GM19463 (cell line): ENCODE measurements around the gene KLK12.
"Not testable (repeated sequence)": the region's sequence is repeated elsewhere in the genome, so short reads cannot be mapped to it uniquely, and the experiment has no call there.

Source experiments
- ATAC-seq: cut with Tn5 transposase; IDR thresholded peaks from one replicate; pipeline ENCODE4 v1.9.1; 2021; ENCODE audit warnings: mild to moderate bottlenecking, moderate library complexity; ENCODE audit not compliant: unreplicated experiment

KLK12 gene

GRCh38 chr19:51016798-51017683 is 17.8 kb downstream of the KLK12 start:
- ATAC-seq: no peak

- no peak for ATAC-seq
Measured at GRCh38 chr19:51015691-51016267, 19.0 kb downstream of the KLK12 start.

- ATAC-seq: no peak
Measured at GRCh38 chr19:51014242-51014641, 20.6 kb downstream of the KLK12 start.

GRCh38 chr19:51012661-51013190 is 22.1 kb downstream of the KLK12 start:
- no peak for ATAC-seq

GRCh38 chr19:51010066-51010795 is 24.6 kb downstream of the KLK12 start:
- ATAC-seq: no peak

- ATAC-seq: no peak
Measured at GRCh38 chr19:51009061-51009891, 25.5 kb downstream of the KLK12 start.

GRCh38 chr19:51007488-51007887 is 27.3 kb downstream of the KLK12 start:
- ATAC-seq: no peak

GRCh38 chr19:51006406-51006805 is 28.4 kb downstream of the KLK12 start:
- no peak for ATAC-seq

- no peak for ATAC-seq
Measured at GRCh38 chr19:51005248-51005647, 29.6 kb downstream of the KLK12 start.

GRCh38 chr19:51003316-51003715 is 31.5 kb downstream of the KLK12 start:
- ATAC-seq: no peak

- no peak for ATAC-seq
Measured at GRCh38 chr19:51002542-51003311, 32.1 kb downstream of the KLK12 start.

GRCh38 chr19:51002089-51002532 is 32.7 kb downstream of the KLK12 start:
- no peak for ATAC-seq

GRCh38 chr19:51001515-51001914 is 33.3 kb downstream of the KLK12 start, which contains the start of gene KLK8:
Gene KLK8 (minus strand): TSS chr19:51001604. CDS start chr19:51001167, 437 bp downstream.
- ATAC-seq: no peak

GRCh38 chr19:51000981-51001380 is 33.8 kb downstream of the KLK12 start:
- no peak for ATAC-seq

- ATAC-seq: no peak
Measured at GRCh38 chr19:51000426-51000825, 34.4 kb downstream of the KLK12 start.

- no peak for ATAC-seq
Measured at GRCh38 chr19:50998686-50999085, 36.1 kb downstream of the KLK12 start.

GRCh38 chr19:50998061-50998460 is 36.7 kb downstream of the KLK12 start:
- no peak for ATAC-seq

- ATAC-seq: no peak
Measured at GRCh38 chr19:50994129-50994528, 40.7 kb downstream of the KLK12 start.

- no peak for ATAC-seq
Measured at GRCh38 chr19:50992666-50993035, 42.2 kb downstream of the KLK12 start.

GRCh38 chr19:50984416-50984815 is 50.4 kb downstream of the KLK12 start:
- ATAC-seq: not testable (repeated sequence)
